ENCODE measurements around the gene EPS8.

Gene EPS8

GRCh38 chr12:15590180-15590826 is 198.9 kb downstream of the EPS8 start:
- Histone ChIP-seq H3K4me3 (ENCODE audit: low read depth in 1 of 2, low read length in 2 of 2) (peak overlapping the region in 1 of 2 donors; percentile 29), H3K27me3 (ENCODE audit: control insufficient read depth in 1 of 2, insufficient read depth in 2 of 2, low read length in 2 of 2) (no peaks in the 10 kb centered on the region), H3K27ac (ENCODE audit: low read depth, low read length) (no peak overlapping the region), H3K9ac (ENCODE audit: low read length) (no peak overlapping the region), H3K9me3 (ENCODE audit: low read length) (no peaks in the 10 kb centered on the region), H3K4me1 (ENCODE audit: insufficient read depth, low read length) (peaks cover 3% of the 10 kb centered on the region), H3K36me3 (ENCODE audit: insufficient read depth, low read length) (no peaks in the 10 kb centered on the region)

- H3K4me1 ChIP-seq (ENCODE audit: insufficient read depth, low read length): peaks cover 3% of the 10 kb centered on the region
- no peak overlapping the region for H3K27ac ChIP-seq (ENCODE audit: low read depth, low read length)
- H3K27me3 ChIP-seq (ENCODE audit: control insufficient read depth in 1 of 2, insufficient read depth in 2 of 2, low read length in 2 of 2): no peaks in the 10 kb centered on the region
- no peak overlapping the region for H3K4me3 ChIP-seq (ENCODE audit: low read depth in 1 of 2, low read length in 2 of 2)
- H3K36me3 ChIP-seq (ENCODE audit: insufficient read depth, low read length): no peaks in the 10 kb centered on the region
- H3K9ac ChIP-seq (ENCODE audit: low read length): no peak overlapping the region
- H3K9me3 ChIP-seq (ENCODE audit: low read length): no peaks in the 10 kb centered on the region
These were observed 199.7 kb downstream of the EPS8 start for GRCh38 chr12:15589328-15590032.

- no peak overlapping the region for H3K4me3 ChIP-seq (ENCODE audit: low read depth in 1 of 2, low read length in 2 of 2)
- H3K4me1 ChIP-seq (ENCODE audit: insufficient read depth, low read length): no peaks in the 10 kb centered on the region
- H3K27ac ChIP-seq (ENCODE audit: low read depth, low read length): no peak overlapping the region
- no peak overlapping the region for H3K9ac ChIP-seq (ENCODE audit: low read length)
- H3K9me3 ChIP-seq (ENCODE audit: low read length): no peaks in the 10 kb centered on the region
- no peaks in the 10 kb centered on the region for H3K27me3 ChIP-seq (ENCODE audit: control insufficient read depth in 1 of 2, insufficient read depth in 2 of 2, low read length in 2 of 2)
- no peaks in the 10 kb centered on the region for H3K36me3 ChIP-seq (ENCODE audit: insufficient read depth, low read length)
These were observed 204.7 kb downstream of the EPS8 start for GRCh38 chr12:15584366-15585041.

- H3K9me3 ChIP-seq (ENCODE audit: low read length): no peaks in the 10 kb centered on the region
- H3K4me1 ChIP-seq (ENCODE audit: insufficient read depth, low read length): no peaks in the 10 kb centered on the region
- no peak overlapping the region for H3K9ac ChIP-seq (ENCODE audit: low read length)
- H3K27me3 ChIP-seq (ENCODE audit: control insufficient read depth in 1 of 2, insufficient read depth in 2 of 2, low read length in 2 of 2): no peaks in the 10 kb centered on the region
- H3K36me3 ChIP-seq (ENCODE audit: insufficient read depth, low read length): no peaks in the 10 kb centered on the region
- no peak overlapping the region for H3K27ac ChIP-seq (ENCODE audit: low read depth, low read length)
- H3K4me3 ChIP-seq (ENCODE audit: low read depth in 1 of 2, low read length in 2 of 2): no peak overlapping the region
These were observed 205.4 kb downstream of the EPS8 start for GRCh38 chr12:15583804-15584203.

GRCh38 chr12:15581006-15581405 is 208.2 kb downstream of the EPS8 start:
- Histone ChIP-seq H3K27ac (ENCODE audit: low read depth, low read length) (no peak overlapping the region), H3K36me3 (ENCODE audit: insufficient read depth, low read length) (no peaks in the 10 kb centered on the region), H3K9ac (ENCODE audit: low read length) (no peak overlapping the region), H3K9me3 (ENCODE audit: low read length) (no peaks in the 10 kb centered on the region), H3K4me1 (ENCODE audit: insufficient read depth, low read length) (no peaks in the 10 kb centered on the region), H3K4me3 (ENCODE audit: low read depth in 1 of 2, low read length in 2 of 2) (no peak overlapping the region), H3K27me3 (ENCODE audit: control insufficient read depth in 1 of 2, insufficient read depth in 2 of 2, low read length in 2 of 2) (no peaks in the 10 kb centered on the region)

- H3K4me1 ChIP-seq (ENCODE audit: insufficient read depth, low read length): no peaks in the 10 kb centered on the region
- H3K9me3 ChIP-seq (ENCODE audit: low read length): no peaks in the 10 kb centered on the region
- no peaks in the 10 kb centered on the region for H3K36me3 ChIP-seq (ENCODE audit: insufficient read depth, low read length)
- H3K9ac ChIP-seq (ENCODE audit: low read length): no peak overlapping the region
- no peaks in the 10 kb centered on the region for H3K27me3 ChIP-seq (ENCODE audit: control insufficient read depth in 1 of 2, insufficient read depth in 2 of 2, low read length in 2 of 2)
- no peak overlapping the region for H3K27ac ChIP-seq (ENCODE audit: low read depth, low read length)
- no peak overlapping the region for H3K4me3 ChIP-seq (ENCODE audit: low read depth in 1 of 2, low read length in 2 of 2)
These were observed 208.8 kb downstream of the EPS8 start for GRCh38 chr12:15580431-15580830.

- H3K27ac ChIP-seq (ENCODE audit: low read depth, low read length): no peak overlapping the region
- no peak overlapping the region for H3K9ac ChIP-seq (ENCODE audit: low read length)
- H3K27me3 ChIP-seq (ENCODE audit: control insufficient read depth in 1 of 2, insufficient read depth in 2 of 2, low read length in 2 of 2): no peaks in the 10 kb centered on the region
- no peaks in the 10 kb centered on the region for H3K9me3 ChIP-seq (ENCODE audit: low read length)
- H3K4me1 ChIP-seq (ENCODE audit: insufficient read depth, low read length): no peaks in the 10 kb centered on the region
- no peaks in the 10 kb centered on the region for H3K36me3 ChIP-seq (ENCODE audit: insufficient read depth, low read length)
- no peak overlapping the region for H3K4me3 ChIP-seq (ENCODE audit: low read depth in 1 of 2, low read length in 2 of 2)
These were observed 213.3 kb downstream of the EPS8 start for GRCh38 chr12:15575671-15576541.

- Histone ChIP-seq H3K4me1 (ENCODE audit: insufficient read depth, low read length) (no peaks in the 10 kb centered on the region), H3K27ac (ENCODE audit: low read depth, low read length) (no peak overlapping the region), H3K9ac (ENCODE audit: low read length) (no peak overlapping the region), H3K27me3 (ENCODE audit: control insufficient read depth in 1 of 2, insufficient read depth in 2 of 2, low read length in 2 of 2) (no peaks in the 10 kb centered on the region), H3K36me3 (ENCODE audit: insufficient read depth, low read length) (no peaks in the 10 kb centered on the region), H3K9me3 (ENCODE audit: low read length) (no peaks in the 10 kb centered on the region), H3K4me3 (ENCODE audit: low read depth in 1 of 2, low read length in 2 of 2) (no peak overlapping the region)
These were observed 214.8 kb downstream of the EPS8 start for GRCh38 chr12:15574353-15574752.
